IgD-negative memory B cell (primary cell): Measurements from ENCODE around the gene VENTX. TPM values are rescaled to one million over a fixed set of nuclear protein-coding genes. Genes with fewer than 3 reads are reported as not detected.
A peak's percentile ranks its signal among the peaks of the same experiment; 100 is the strongest.

ENCODE experiments used
- H3K27ac Mint-ChIP-seq, 3 donors: one replicate each; pipeline ENCODE4 v1.8.0; 2020 to 2022; ENCODE audit warnings: mild to moderate bottlenecking in 3 of 3, mixed read lengths in 3 of 3, moderate library complexity in 1 of 3
- H3K27me3 Mint-ChIP-seq: one replicate; pipeline ENCODE4 v1.8.0; 2021; ENCODE audit warnings: mixed read lengths
- H3K36me3 Mint-ChIP-seq: one replicate; pipeline ENCODE4 v1.8.0; 2020; ENCODE audit warnings: mild to moderate bottlenecking, mixed read lengths
- H3K4me1 Mint-ChIP-seq, 3 donors: one replicate each; pipeline ENCODE4 v1.8.0; 2020 to 2022; ENCODE audit warnings: mixed read lengths in 3 of 3, mild to moderate bottlenecking in 1 of 3
- H3K4me3 Mint-ChIP-seq, 4 donors: one replicate each; pipeline ENCODE4 v1.8.0; 2020 to 2022; ENCODE audit warnings: mild to moderate bottlenecking in 4 of 4, mixed read lengths in 4 of 4, moderate library complexity in 3 of 4
- H3K9me3 Mint-ChIP-seq, 3 donors: one replicate each; pipeline ENCODE4 v1.8.0; 2020 to 2021; ENCODE audit warnings: mixed read lengths in 3 of 3, mild to moderate bottlenecking in 1 of 3
- polyA plus RNA-seq: library from polyadenylated mRNA; unstranded; fragments of 300-500 nt; fragmentation: Illumina TruSeq; gene quantifications from one replicate; pipeline ENCODE4 v1.2.3, GENCODE V29; 2021

VENTX gene, protein sequence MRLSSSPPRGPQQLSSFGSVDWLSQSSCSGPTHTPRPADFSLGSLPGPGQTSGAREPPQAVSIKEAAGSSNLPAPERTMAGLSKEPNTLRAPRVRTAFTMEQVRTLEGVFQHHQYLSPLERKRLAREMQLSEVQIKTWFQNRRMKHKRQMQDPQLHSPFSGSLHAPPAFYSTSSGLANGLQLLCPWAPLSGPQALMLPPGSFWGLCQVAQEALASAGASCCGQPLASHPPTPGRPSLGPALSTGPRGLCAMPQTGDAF
- polyA plus RNA-seq: not detected

DNA sequence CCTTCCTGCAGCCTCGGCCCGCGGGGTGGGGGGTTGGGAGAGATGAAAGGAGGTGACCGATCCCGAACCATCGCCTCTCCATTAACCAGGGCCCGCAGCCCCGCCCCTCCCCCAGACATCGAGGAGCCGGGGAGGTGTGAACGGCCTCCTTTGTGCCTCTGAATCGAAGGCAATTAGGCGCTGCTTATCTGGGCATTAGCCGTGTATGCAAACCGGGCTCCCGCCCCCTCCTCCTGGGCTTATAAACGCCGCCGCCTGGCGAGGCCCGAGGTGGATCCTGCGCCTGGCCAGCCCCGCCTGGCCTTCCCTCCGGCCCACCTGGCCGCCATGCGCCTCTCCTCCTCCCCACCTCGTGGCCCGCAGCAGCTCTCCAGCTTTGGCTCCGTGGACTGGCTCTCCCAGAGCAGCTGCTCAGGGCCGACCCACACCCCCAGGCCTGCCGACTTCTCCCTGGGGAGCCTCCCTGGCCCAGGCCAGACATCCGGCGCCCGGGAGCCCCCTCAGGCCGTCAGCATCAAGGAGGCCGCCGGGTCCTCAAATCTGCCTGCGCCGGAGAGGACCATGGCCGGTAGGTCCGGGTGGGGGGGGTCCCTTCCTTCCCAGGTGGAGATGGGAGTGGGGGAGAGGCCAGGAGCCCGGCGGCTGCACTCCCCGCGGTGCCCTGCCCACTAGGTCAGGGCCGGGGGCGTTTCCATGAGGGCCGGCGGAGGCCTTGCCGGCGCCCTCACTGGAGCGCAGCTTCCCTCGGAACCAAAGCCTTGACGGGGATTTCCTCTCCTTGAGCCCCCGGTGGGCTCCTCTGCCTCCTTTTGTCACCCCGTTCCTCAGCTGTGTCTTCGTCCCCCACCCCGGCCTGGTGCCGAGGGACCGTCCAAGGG is at the start of gene VENTX:
Gene VENTX (plus strand): TSS at position 268 of the 878 bp plus-strand sequence. CDS start 60 bp downstream, at position 328.
- H3K4me3 Mint-ChIP-seq: peak within 1 kb of the TSS in 3 of 4 donors; percentile 23 to 78 (median 66)
- H3K27ac Mint-ChIP-seq: peak within 1 kb of the TSS in 1 of 3 donors; percentile 84
- no peaks in the 10 kb centered on the region for H3K36me3 Mint-ChIP-seq
- H3K4me1 Mint-ChIP-seq: peaks cover 9 to 21% (median 17%) of the 10 kb centered on the region in 3 donors
- H3K9me3 Mint-ChIP-seq: no peaks in the 10 kb centered on the region
- peaks cover 17% of the 10 kb centered on the region for H3K27me3 Mint-ChIP-seq

DNA sequence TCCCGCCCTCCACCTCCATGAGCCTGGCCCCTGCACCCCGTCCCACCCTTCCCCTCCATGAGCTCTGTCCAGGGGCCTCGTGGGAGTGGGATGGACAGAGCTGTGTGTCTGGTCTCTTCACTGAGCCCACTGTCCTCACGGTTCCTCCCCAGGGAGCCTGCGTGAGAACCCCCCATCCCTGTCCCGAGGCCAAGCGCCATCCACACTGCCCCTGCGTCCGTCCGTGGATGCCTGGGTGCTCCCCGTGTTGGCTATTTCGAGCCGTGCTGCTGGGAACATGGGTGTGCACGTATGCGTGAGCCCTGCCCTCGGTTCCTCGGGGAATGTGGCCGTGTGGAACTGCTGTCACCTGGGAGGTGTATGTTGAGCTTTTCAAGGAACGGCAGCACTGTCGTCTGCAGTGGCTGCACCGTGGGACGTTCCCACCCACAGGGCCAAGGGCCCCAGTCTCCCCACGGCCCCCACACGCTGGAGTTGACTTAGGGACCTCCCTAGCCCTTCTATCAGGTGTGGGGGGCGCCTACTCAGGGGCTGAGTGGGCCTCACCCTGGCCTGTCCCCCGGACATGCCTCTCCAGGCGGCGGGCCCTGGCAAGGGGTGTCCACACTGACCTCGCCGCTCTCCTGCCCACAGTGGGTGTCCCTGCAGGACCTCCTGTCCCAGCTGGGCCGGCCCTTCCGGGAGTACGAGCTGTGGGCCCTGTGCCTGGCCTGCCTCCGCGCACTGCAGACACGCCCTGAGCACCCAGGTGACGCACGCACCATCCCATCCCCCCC is 49.6 kb upstream of the VENTX start:
- Mint-ChIP-seq H3K27ac (no peak overlapping the region), H3K4me1 (no peaks in the 10 kb centered on the region), H3K4me3 (no peak overlapping the region), H3K36me3 (no peaks in the 10 kb centered on the region), H3K27me3 (no peaks in the 10 kb centered on the region), H3K9me3 (peaks cover 1 to 6% (median 3%) of the 10 kb centered on the region in 3 donors)

DNA sequence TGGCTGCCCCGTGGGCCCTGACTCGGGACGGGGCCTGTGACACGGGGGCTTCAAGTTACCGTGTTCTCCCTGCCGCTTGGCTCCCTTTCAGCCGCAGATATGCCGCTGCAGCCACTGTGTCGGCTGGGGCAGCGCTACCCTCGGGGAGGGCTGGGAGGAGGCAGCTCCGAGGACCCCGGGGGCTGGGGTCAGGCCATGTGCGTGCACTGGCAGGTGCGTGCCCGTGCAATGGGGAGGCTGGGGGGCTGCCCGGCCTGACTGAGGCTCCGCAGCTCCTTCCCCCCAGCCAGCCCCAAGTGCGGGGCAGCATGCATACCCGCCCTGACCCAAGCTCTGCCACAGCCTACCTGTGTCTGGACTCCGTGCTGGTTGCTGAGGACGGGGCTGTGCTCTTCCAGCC is 48.4 kb upstream of the VENTX start:
- H3K4me1 Mint-ChIP-seq: no peaks in the 10 kb centered on the region
- no peak overlapping the region for H3K4me3 Mint-ChIP-seq
- H3K27ac Mint-ChIP-seq: no peak overlapping the region

DNA sequence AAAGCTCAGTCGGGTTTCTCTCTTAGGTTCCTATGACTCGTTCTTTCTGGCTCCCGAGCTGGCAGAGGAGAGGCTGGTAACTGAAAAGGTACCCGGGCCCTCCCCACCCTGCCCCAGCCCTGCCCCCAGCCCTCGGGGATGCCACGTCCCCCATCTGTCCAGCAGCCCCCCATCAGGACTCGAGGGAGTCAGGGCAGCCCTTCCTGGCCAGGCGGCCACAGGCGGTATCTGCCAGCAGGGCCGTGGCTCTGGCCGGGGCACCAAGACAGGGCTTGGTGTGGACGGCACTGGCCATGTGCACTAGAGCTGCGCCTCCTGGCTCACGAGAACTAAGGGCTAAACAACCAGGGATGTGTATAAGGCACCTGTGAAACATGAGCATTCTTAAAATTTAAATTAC is 47.9 kb upstream of the VENTX start:
- no peak overlapping the region for H3K4me3 Mint-ChIP-seq
- H3K9me3 Mint-ChIP-seq: peaks cover 0 to 16% (median 1%) of the 10 kb centered on the region in 3 donors
- no peaks in the 10 kb centered on the region for H3K27me3 Mint-ChIP-seq
- H3K36me3 Mint-ChIP-seq: no peaks in the 10 kb centered on the region
- H3K4me1 Mint-ChIP-seq: no peaks in the 10 kb centered on the region
- H3K27ac Mint-ChIP-seq: no peak overlapping the region

More for the DNA sequence above, 48.4 kb upstream of the VENTX start:
- Mint-ChIP-seq H3K36me3 (no peaks in the 10 kb centered on the region), H3K27me3 (no peaks in the 10 kb centered on the region), H3K9me3 (peaks cover 1 to 12% (median 2%) of the 10 kb centered on the region in 3 donors)

DNA sequence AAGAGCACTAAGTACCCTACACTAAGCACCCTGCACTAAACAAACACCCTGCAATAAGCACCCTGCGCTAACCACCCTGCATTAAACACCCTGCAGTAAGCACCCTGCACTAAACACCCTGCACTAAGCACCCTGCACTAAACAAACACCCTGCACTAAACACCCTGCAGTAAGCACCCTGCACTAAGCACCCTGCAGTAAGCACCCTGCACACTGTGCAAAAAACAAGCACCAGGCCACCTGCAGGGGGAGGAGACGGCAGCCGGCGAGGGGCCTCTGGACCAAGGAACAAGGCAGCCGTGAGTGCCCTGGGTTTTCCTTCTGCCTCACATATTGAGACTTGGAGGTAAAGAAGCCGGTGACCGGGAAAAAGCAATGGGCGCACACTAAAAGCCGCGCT is 47.4 kb upstream of the VENTX start:
- H3K27ac Mint-ChIP-seq: no peak overlapping the region
- peaks cover 0 to 18% (median 1%) of the 10 kb centered on the region in 3 donors for H3K9me3 Mint-ChIP-seq
- no peaks in the 10 kb centered on the region for H3K36me3 Mint-ChIP-seq
- no peaks in the 10 kb centered on the region for H3K4me1 Mint-ChIP-seq
- no peak overlapping the region for H3K4me3 Mint-ChIP-seq
- H3K27me3 Mint-ChIP-seq: no peaks in the 10 kb centered on the region

DNA sequence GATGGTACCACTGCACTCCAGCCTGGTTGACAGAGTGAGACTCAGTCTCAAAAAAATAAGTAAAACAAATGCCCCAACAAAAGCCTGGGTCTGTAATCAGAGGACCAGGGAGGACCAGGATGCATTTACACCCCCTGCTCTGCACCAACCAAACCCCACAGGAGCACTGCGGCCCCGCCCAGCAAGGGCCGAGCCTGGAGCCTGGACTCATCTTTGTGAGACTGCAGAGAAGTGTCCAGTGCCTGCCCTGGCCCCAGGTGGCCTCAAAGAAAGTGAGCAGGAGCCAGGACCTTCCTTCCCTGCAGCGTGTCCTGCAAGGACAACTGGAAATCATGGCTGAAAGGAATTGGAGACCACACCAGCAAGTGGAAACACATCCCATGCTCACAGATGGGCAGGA is 46.0 kb upstream of the VENTX start:
- H3K36me3 Mint-ChIP-seq: no peaks in the 10 kb centered on the region
- H3K27ac Mint-ChIP-seq: peak overlapping the region in 1 of 3 donors; percentile 84
- no peak overlapping the region for H3K4me3 Mint-ChIP-seq
- H3K27me3 Mint-ChIP-seq: peaks cover 1% of the 10 kb centered on the region
- no peaks in the 10 kb centered on the region for H3K4me1 Mint-ChIP-seq
- H3K9me3 Mint-ChIP-seq: peaks cover 0 to 18% (median 1%) of the 10 kb centered on the region in 3 donors

DNA sequence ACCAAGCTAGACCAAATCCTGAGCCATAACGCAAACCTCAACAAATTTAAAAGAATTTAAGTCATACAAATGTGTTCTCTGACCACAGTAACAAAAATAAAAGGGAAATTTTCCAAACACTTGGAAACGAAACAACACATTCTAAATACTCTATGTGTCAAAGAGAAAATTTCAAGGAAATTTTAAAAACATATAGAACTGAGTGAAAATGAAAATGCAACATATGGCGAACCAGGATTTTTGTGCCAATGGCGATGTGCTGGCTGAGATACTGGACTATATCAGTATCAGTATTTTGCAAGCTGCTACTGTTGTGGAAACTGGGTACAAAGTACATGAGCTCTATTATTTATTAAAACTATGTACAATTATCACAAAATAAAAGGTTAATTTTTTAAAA is 43.5 kb upstream of the VENTX start:
- Mint-ChIP-seq H3K36me3 (no peaks in the 10 kb centered on the region), H3K4me1 (no peaks in the 10 kb centered on the region), H3K27me3 (peaks cover 1% of the 10 kb centered on the region), H3K9me3 (peaks cover 0 to 18% (median 1%) of the 10 kb centered on the region in 3 donors), H3K27ac (no peak overlapping the region), H3K4me3 (no peak overlapping the region)

DNA sequence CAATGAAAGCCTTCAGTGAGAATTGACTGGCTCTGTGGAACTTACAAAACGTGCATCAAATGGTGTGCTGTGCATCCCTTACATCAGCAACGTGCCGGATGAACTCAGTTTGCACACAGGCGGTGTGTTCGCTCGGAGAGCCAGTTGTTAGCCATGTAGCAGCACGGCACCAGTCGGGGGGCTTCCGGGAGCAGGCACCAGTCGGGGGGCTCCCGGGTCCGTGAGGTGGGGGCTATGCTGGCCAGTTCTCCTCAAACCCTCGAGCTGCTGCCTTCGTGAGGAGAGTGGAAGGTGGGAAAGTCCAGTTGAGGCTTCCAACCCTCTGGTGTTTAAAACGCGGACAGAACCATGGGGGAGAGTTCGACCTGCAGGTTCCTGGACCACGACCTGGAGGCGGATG is 42.6 kb upstream of the VENTX start:
- H3K4me3 Mint-ChIP-seq: no peak overlapping the region
- H3K36me3 Mint-ChIP-seq: no peaks in the 10 kb centered on the region
- H3K4me1 Mint-ChIP-seq: no peaks in the 10 kb centered on the region
- H3K27me3 Mint-ChIP-seq: peaks cover 3% of the 10 kb centered on the region
- peaks cover 0 to 18% (median 1%) of the 10 kb centered on the region in 3 donors for H3K9me3 Mint-ChIP-seq
- no peak overlapping the region for H3K27ac Mint-ChIP-seq

DNA sequence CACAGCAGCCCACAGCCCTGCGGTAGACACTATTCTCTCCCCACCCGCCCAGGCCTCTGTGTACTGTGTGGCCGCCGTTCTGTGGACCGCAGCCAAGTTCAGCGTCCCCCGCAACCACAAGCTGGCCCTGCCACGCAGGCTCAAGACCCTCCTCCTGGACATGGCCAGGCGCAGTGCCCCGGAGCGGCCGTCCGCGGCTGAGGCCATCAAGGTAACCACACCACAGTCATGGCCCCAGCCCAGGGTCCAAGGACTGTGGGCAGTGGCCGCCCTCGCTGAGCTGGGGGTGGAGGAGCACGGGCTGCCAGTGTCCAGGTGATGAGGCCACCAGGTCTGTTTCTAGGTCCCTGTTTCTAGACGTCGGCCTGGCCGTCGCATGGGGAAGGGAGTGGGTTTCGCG is 42.0 kb upstream of the VENTX start:
- no peaks in the 10 kb centered on the region for H3K4me1 Mint-ChIP-seq
- no peaks in the 10 kb centered on the region for H3K36me3 Mint-ChIP-seq
- no peak overlapping the region for H3K4me3 Mint-ChIP-seq

DNA sequence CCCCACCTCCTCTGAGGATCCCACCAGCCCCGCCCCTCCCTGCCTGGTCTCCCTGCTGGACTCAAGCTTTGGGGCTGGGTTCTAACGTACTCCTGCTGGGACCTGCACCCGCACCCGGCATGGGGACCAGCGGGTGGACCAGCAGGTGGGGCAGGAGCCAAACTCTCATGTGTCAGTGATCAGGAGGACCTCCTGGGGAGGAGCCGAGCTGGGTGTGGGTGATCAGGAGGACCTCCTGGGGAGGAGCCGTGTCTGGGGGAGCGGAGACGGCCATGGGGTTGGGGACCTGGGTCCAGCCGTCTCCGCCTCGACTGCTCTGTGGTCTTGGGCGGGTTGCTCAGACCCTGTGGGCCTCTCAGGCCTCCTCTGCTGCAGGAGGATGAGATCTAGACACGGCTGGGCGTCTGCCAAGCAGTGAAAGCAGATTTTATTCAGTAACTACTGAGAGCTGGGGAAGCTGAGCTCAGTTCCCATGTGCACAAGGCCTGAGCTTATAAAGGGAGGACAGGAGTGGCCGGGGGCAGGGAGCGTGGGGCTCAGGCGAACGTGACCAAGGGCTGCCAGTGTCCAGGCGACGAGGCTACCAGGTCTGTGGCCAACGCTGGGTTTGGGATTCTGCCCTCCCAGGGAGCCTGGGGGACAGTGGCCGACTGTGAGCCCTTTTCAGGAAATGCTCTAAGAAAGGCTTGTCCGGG is 41.3 kb upstream of the VENTX start:
- Mint-ChIP-seq H3K36me3 (no peaks in the 10 kb centered on the region), H3K27me3 (peaks cover 6% of the 10 kb centered on the region), H3K4me3 (no peak overlapping the region), H3K4me1 (no peaks in the 10 kb centered on the region), H3K27ac (no peak overlapping the region), H3K9me3 (peaks cover 0 to 18% (median 1%) of the 10 kb centered on the region in 3 donors)

More for the DNA sequence above, 42.0 kb upstream of the VENTX start:
- Mint-ChIP-seq H3K27ac (no peak overlapping the region), H3K9me3 (peaks cover 0 to 18% (median 1%) of the 10 kb centered on the region in 3 donors), H3K27me3 (peaks cover 3% of the 10 kb centered on the region)

DNA sequence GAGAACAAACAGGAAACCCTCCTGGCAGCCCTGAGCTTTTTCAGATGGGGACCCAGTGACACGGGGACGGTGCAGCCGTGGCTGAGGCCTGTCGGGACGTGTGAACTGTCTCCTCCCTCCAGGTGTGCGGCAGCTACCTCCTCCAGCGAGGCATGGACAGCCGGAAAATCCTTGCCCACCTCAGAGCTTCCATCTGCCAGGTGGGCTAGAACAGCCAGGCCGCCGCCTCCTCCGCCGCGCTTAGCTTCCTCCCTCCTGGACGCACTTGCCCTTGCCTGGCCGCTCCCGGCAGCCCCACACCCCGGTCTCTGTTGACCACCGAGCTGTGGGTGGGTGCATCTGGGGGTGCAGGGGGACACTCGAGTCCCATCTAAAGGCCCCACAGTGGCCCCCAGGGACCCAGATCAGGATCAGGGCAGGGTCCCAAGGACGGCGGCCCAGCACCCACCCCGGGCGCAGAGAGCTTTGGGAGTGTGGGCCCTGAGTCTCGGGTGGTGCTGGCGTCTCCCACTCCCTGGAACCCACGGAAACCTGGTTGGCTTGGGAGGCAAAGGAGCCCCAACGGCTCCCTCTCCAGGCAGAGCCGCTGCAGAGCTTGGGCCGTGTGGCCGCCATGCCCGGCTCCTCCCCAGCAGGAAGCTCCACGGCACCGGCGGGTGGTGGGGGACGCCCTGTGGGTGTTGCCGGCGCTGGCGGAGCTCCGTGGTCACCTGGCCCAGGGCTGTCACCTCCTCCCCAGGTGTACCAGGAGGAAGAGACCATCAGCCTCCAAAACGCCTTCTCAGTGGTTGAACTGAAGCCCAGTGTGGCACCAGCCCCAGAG is 40.5 kb upstream of the VENTX start:
- H3K4me1 Mint-ChIP-seq: no peaks in the 10 kb centered on the region
- peaks cover 0 to 14% (median 1%) of the 10 kb centered on the region in 3 donors for H3K9me3 Mint-ChIP-seq

DNA sequence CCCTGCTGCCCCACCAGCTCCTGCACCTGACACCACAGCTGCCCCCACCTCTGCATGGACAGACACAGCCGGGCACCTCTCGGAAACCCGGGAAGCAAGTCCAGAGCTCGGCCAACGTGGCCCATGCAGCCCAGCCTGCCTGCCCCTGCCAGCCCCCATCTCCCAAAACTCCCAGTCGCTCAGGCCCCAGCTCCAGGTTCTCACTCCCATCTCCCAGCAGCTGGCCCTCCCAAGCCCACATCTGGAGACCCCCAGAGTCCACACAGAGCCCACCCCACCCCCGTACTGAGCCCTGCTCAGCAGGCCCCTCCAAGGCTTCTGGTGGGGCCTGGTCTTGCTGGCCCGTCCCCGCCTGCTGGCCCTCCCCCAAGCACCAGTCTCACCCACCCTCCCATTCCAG is 39.9 kb upstream of the VENTX start:
- Mint-ChIP-seq H3K36me3 (no peaks in the 10 kb centered on the region), H3K4me3 (no peak overlapping the region)

More for the DNA sequence above, 40.5 kb upstream of the VENTX start:
- Mint-ChIP-seq H3K27me3 (peaks cover 6% of the 10 kb centered on the region), H3K27ac (no peak overlapping the region), H3K4me3 (no peak overlapping the region), H3K36me3 (no peaks in the 10 kb centered on the region)

DNA sequence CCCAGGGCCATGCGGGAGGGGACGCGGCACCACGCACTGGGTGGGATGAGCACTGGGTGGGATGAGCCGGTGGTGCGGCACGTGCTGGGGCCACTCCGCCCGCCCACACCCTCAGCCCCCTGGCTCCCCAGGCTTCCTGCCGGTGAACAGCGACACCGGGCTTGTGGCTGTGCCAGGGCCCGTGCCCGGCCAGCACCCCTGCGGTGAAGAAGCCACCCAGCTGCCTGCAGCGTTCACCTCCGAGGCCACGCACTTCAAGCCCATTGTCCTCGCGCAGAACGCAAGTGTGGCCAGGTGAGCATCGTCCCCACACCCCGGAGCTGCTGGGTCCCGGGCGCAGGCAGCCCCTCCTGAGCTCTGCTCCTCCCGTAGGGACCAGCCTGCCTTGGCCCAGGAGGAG is 39.4 kb upstream of the VENTX start:
- peaks cover 0 to 12% (median 0%) of the 10 kb centered on the region in 3 donors for H3K9me3 Mint-ChIP-seq
- H3K27me3 Mint-ChIP-seq: peaks cover 6% of the 10 kb centered on the region
- H3K36me3 Mint-ChIP-seq: no peaks in the 10 kb centered on the region
- H3K27ac Mint-ChIP-seq: no peak overlapping the region
- no peaks in the 10 kb centered on the region for H3K4me1 Mint-ChIP-seq
- H3K4me3 Mint-ChIP-seq: no peak overlapping the region

More for the DNA sequence above, 39.9 kb upstream of the VENTX start:
- H3K27ac Mint-ChIP-seq: no peak overlapping the region
- peaks cover 6% of the 10 kb centered on the region for H3K27me3 Mint-ChIP-seq
- H3K9me3 Mint-ChIP-seq: peaks cover 0 to 12% (median 0%) of the 10 kb centered on the region in 3 donors
- no peaks in the 10 kb centered on the region for H3K4me1 Mint-ChIP-seq
